Tibial nerve (tissue), 4 donors: ENCODE measurements around the gene KNTC1.

Experiments used
- CTCF ChIP-seq, 5 experiments: fragments of 200-600 bp in 3 of 5; fragments of 450-650 bp in 2 of 5; sonication (generic) in 3 of 5; IDR thresholded peaks; one replicate each; pipeline ENCODE4 v1.5.1; 2016 to 2019; ENCODE audit warnings: antibody characterized with exemption in 5 of 5, mild to moderate bottlenecking in 3 of 5, moderate library complexity in 2 of 5
- EP300 ChIP-seq, 2 donors: sonication (generic); formaldehyde crosslinking; IDR thresholded peaks; one replicate each; pipeline ENCODE4 v1.6.1; 2017; ENCODE audit warnings: antibody characterized with exemption in 2 of 2, mild to moderate bottlenecking in 1 of 2
- POLR2A ChIP-seq, 2 donors: fragments of 450-650 bp; IDR thresholded peaks; one replicate each; pipeline ENCODE4 v1.6.1; 2017; ENCODE audit warnings: antibody characterized with exemption in 2 of 2, mild to moderate bottlenecking in 2 of 2, moderate library complexity in 2 of 2

GRCh38 chr12:122499991-122500684, 26.9 kb upstream of the KNTC1 start:
- TF ChIP-seq EP300 (IDR thresholded peaks at IDR 0.05) (no peak), CTCF (IDR thresholded peaks at IDR 0.05) (no peak), POLR2A (IDR thresholded peaks at IDR 0.05) (no peak)
